HG03342 (cell line): Measurements from ENCODE around the gene GPX1.
"Not testable (repeated sequence)": the region's sequence is repeated elsewhere in the genome, so short reads cannot be mapped to it uniquely, and the experiment has no call there.

ENCODE experiments used
- ATAC-seq: cut with Tn5 transposase; IDR thresholded peaks from one replicate; pipeline ENCODE4 v1.9.1; 2021; ENCODE audit warnings: mild to moderate bottlenecking, moderate library complexity; ENCODE audit not compliant: unreplicated experiment

GPX1 gene

DNA sequence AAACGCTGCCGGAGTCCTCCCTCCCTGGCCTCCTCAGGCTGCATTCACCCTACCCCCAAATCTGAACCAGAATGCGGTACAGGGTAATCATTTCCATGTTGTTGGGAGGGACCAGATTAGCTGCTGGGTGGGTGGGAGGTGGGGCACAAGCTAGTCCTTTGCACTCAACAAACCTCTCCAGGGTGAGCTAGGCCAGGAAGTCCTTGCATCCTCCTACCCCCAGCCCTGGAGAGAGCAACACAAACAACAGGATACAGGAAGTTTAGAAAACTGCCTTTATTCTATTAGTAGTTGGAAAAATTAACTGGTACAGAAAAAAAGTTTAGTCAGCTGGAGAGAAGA, 702 bp upstream of the GPX1 start:
- no peak for ATAC-seq

DNA sequence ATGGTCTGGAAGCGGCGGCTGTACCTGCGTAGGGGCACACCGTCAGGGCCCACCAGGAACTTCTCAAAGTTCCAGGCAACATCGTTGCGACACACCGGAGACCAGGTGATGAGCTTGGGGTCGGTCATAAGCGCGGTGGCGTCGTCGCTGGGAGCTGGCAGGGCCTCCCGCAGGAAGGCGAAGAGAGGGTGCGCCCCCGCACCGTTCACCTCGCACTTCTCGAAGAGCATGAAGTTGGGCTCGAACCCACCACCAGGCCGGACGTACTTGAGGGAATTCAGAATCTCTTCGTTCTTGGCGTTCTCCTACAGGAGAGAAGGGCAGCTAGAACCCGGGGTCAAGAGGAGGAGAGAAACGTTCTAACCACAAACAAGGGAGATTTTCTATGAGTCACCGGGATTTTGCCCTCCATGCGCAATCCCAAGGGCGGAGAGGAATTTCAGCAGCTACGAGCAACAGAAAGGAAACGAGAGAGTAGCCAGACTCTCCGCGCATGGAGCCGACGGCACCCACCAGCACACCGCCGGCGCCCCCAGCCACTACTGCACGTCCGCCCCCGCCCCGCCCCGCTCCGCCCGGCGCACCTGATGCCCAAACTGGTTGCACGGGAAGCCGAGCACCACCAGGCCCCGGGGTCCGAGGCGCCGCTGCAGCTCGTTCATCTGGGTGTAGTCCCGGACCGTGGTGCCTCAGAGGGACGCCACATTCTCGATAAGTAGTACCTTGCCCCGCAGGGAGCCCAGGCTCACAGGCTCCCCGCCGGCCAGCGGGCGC, 523 bp downstream of the GPX1 start:
- peak; percentile 23 for ATAC-seq

DNA sequence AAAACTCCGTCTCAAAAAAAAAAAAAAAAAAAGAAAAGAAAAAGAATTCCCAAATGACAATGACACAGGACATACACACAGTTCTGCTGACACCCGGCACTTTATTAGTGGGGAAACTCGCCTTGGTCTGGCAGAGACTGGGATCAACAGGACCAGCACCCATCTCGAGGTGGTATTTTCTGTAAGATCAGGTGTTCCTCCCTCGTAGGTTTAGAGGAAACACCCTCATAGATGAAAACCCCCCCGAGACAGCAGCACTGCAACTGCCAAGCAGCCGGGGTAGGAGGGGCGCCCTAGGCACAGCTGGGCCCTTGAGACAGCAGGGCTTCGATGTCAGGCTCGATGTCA, 1.1 kb downstream of the GPX1 start:
- not testable (repeated sequence) for ATAC-seq

DNA sequence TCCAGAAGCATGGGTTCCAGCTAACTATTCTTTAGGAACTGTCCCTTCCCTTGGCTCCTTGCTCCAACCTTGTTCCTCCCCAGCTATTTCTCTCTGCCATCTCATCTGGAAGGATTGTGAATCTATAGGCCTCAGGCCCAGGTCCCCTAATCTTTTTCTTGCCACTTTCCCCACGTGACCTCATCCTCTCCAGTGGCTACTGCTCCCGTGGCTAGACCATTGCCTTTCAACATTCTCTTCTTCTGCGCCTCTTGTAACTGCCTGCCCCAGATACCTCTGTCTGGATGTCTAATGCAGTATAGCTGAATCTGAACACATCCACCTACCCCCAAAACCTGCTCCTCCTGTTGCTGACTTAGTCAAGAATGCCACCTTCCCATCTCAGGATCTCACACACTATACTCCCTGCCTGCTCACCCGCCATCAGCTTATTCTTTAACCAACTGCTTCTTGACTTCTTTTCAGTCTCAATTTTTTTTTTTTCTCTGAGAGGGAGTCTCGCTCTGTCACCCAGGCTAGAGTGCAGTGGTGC, 5.2 kb downstream of the GPX1 start:
- no peak for ATAC-seq

DNA sequence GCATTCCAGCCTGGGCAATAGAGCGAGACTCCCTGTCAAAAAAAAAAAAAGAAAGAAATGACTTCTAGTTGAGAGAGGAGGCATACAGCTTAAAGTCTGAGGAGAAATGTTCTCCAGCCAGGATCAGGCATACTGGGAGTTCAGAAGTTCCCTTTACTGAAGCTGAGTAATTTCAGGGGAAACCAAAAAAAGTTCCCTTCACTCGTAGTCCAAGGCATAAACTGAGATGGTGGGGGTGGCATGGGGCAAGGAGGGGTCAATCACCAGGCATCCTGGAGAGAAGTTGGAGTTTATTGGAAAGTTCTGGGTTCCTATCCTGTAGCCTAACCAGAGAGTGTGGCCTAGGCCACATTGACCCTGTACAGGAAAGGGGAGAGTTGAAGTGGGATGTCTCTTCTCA, 5.9 kb downstream of the GPX1 start:
- no peak for ATAC-seq

DNA sequence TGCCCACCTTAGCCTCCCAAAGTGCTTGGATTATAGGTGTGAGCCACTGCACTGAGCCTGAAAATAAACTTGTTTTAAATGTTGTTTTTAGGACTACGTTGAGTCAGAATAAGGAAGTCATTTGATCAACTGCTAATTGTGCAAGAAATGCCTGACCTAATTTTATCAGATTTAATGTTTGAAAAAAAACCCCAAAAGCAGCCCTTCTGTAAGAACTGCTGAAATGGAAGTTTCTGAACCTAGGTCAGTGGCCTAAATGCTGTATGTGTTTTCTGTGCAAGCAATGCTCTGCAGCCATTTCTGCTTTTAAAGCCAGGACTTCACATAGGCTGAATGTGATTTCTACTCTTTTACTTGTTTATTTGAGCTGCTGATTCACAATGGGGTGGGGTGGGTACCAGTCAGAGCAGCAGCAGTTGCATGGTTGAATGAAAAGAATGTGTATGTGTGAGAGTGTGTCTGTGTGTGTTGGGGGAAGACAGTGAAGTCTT, 6.6 kb downstream of the GPX1 start:
- ATAC-seq = no peak

DNA sequence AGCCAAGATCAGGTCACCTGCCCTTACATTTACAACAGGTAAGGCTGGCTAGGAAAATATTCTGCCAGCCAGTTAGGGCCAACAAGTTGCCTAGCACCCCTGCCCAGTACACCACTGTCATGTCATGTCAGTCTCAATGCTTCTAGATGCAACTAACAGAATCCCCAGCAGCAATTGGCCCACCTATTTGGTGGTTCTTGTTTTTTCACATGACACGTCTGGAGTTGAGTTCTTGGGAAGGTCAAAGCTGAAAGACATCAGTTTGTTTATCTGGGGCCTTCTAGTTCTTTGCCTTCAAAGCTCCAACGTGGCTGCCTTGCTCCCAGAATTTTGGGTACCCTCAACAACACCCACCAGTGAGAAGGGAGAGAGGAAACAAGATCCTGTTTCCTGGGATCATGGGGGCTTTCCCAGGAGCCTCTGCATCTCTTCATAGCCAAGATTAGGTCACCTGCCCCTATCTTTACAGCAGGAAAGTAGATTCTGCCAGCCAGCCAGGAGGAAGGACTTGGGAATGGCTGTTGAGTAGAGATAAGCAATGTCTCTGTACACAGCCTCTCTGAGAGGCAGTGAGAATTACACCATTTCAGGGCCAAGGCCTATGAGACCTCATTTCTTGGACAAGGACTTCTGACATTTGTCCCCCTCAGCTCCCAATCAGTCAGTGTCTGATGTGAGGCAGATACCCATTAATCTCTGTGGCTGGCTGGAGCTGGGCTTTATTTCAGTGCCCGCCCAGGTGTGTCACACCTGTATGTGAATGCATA, 8.6 kb downstream of the GPX1 start:
- ATAC-seq = no peak

DNA sequence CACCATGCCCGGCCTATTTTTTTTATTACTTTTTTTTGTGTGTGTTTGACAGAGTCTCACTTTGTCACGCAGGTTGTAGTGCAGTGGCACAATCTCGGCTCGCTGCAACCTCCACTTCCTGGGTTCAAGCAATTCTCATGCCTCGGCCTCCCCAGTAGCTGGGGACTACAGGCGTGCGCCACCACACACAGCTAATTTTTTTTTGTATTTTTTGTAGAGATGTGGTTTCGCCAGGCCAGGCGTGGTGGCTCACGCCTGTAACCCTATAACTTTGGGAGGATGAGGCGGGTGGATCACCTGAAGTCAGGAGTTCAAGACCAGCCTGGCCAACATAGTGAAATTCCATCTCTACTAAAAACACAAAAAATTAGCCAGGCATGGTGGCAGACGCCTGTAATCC, 9.8 kb downstream of the GPX1 start:
- not testable (repeated sequence) for ATAC-seq

DNA sequence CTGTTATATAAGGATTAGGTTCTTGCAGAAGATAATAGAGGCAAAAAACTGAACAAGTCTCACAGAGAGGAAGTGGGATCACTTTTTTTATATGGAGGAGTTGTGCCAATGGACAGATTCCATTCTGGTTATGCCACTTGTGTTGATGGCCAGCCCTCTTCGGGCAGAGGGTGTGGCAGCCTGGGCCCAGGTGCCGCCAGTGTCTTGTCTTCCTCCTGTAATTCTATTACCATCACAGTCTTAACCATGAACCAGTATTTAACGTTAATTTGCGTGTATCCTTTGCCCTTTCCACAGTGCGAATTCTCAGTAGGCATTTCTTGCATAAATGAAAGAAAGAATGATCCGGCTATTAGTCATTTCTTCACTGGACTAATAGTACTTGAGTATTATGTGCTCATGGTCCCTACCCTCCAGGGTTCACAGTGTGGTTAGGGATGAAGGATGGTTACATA, 11.3 kb downstream of the GPX1 start:
- no peak for ATAC-seq

DNA sequence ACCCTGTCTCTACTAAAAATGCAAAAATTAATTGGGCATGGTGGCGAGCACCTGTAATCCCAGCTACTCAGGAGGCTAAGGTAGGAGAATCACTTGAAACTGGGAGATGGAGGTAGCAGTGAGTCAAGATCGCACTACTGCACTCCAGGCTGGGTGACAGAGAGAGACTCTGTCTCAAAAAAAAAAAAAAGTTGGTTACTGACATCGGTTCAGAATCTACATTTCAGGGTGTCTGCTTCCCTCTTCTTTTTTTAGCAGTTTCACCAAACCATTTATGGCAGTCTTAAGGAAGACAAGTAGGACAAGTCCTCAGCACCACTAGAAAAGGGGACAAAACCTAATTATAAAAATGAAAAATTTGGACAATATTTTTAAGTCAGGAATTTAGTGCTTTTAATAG, 15.0 kb downstream of the GPX1 start:
- no peak for ATAC-seq

DNA sequence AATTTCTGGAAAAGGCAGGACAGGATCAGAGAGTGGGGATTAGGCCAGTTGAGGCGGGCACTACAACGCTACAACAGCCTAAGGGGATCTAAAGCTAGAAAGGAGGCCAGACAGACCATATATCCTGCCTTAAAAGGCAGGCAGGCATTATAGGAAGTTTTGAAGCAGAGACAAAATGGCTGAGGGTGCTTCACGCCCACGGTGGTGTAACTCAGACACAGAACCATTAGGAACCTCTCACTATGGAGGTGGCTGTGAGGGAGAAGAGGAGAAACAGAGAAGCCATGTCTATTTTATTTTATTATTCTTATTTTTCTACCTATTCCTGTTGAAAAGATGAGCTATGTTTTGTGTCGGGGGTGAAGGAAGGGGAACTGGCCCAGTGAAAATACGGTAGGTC, 16.2 kb downstream of the GPX1 start:
- ATAC-seq = no peak

DNA sequence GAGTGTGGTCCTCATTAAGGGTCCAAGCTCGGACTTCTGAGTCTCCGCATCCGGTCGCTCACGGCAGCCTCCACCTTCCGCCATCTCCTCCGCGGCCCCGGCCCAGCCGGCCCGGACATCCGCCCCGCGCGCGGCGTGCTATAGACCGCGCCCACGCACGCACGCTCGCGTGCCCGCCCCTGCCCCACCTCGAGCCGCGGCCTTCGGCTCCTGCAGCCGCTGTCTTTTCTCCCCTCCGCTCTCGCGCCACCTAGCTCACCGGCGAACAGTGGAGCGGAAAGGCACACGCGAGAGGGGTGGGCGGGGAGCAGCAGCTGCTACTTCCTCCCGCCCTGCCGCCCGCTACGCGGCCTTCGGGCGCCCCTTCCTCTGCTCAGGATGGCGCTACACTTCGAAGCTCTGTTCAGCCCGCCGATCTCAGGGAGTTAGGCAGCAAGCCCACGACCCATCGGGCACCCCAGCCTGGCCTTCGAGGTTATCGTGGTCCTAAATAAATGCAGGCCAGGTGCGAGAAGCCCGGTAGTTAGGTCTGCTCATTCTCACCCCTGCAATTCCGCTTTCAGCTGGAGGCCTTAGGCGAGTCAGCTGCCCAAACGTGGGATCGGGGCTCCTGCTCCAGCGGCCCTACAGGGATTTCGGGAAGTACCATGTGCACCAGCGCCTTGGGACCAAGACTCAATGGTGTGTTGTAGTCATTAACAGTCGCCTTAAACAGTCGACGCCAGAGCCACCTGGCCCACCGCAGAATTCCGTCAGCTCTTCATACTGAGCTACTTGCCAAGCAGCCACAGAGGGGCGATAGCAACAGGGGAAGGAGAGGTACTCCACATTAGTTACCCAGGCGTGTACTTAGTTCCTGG, 18.0 kb downstream of the GPX1 start, which contains the start of gene USP4:
USP4 (minus strand) TSS at position 113 of the 860 bp plus-strand sequence; CDS start at position 84, 29 bp downstream.
- ATAC-seq = peak; percentile 71

DNA sequence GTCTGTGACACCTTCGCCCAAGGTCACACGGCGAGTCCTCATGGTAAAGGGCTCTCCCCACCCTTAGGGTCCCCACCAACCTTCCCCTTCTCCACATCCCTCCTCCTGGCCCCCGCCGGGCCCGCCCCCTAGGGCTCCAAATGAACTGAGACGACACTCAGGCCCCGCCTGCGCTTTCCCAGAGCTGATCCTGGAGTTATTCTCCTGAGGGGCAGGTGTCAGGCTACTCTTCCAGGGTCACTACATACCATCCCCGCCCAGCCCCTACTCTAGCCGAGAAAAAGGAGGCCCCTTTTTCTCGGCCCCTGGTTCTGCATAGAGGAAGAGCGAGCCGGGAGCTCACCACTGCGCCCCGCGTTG, 18.6 kb downstream of the GPX1 start:
- peak; percentile 13 for ATAC-seq

DNA sequence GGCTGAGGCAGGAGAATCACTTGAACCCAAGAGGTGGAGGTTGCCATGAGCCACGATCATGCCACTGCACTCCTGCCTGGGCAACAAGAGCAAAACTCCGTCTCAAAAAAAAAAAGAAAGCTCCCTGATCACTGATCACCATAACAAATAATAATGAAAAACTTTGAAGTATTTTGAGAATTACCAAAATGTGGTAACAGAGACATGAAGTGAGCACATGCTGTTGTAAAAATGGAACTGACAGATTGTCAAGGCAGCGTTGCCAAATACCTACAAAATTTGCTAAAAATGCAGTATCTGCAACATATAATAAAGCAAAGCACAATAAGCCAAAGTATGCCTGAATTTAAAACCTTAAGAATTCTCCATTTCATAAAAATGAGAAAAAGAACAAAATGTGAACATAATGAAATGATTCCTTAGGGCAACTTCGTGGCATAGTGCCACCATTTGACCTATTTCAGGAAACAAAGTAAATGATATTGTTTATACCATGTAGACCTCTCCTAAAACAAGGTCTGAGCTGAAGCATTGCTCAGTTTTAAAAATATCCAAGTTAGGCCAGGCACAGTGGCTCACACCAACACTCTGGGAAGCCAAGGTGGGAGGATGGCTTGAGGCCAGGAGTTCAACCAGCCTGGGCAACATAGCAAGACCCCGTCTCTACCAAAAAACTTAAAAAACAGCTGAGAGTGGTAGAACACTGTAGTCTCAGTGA, 24.1 kb downstream of the GPX1 start:
- no peak for ATAC-seq

DNA sequence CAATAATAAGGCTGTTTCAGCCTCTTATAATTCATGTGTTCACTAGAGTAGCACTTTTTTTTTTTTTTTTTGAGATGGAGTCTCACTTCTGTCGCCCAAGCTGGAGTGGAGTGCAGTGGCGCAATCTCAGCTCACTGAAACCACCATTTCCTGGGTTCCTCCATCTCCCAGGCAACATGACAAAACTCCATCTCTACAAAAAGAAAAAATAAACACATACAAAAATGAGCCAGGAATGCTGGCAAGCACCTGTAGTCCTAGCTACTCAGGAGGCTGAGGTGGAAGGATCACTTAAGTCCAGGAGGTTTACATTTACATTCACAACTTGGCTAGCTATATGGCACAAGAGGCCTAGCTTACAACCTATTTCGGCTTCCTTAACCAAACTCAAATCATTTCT, 25.1 kb downstream of the GPX1 start:
- ATAC-seq = no peak

DNA sequence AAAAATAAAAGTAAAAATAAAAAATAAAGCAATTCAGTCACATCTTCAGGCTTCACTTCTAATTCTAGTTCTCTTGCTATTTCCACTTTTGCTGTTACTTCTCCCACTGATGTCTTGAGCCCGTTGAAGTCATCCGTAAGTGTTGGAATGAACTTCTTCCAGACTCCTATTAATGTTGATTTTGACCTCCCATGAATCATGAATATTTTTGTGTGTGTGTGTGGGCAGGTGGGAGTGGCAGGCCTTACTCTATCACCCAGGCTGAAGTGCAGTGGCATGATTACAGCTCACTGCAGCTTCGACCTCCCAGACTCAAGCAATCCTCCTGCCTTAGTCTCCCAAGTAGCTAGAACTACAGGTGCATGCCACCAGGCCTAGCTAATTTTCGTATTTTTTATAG, 29.0 kb downstream of the GPX1 start:
- ATAC-seq = no peak

DNA sequence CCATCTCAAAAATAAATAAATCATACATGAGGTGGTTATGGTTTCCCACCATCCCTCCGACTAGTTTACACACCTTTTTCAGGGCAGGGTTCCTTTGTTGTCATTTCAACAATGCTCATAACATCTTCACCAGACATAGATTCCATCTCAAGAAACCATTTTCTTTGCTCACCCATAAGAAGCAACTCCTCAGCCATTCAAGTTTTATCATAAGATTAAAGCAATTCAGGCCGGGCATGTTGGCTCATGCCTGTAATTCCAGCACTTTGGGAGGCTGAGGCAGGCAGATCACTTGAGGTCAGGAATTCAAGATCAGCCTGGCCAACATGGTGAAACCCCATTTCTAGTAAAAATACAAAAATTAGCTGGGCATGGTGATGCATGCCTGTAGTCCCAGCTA, 29.8 kb downstream of the GPX1 start:
- not testable (repeated sequence) for ATAC-seq

DNA sequence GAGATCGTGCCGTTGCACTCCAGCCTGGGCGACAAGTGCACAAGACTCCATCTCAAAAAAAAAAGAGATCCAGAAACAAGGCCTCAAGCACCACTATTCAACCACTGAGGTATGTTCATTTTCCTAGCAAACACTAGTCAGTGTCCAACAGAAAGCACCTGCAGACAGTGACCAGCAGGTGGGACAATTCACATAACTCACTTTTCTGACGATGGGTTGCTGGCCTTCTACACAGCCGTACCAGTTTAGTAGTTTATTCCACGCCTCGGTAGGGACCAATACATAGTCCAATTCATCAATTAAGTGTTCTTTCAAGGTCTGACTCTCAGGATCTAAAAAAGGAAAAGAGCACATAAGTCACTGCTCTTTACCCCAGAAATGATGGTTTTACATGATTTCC, 30.7 kb downstream of the GPX1 start:
- ATAC-seq = no peak

DNA sequence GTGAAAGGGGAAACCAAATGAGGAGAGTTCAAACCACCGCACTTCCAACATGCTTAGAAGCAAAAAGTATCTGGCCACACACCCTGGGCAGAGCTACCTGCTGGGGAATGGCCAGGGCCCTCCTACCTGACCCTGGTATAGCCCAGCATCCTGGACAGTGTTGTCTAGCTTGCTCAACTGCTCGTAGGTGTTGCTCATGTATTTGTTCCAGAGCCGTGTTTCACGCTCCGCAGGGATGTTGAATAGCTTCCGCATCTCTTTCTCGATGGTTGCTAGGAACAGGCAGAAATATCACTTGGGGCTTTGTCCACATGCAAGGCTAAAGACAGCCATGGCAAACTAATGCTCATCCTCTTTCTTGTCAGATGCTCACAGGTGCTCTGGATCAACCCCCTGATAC, 33.4 kb downstream of the GPX1 start:
- no peak for ATAC-seq

DNA sequence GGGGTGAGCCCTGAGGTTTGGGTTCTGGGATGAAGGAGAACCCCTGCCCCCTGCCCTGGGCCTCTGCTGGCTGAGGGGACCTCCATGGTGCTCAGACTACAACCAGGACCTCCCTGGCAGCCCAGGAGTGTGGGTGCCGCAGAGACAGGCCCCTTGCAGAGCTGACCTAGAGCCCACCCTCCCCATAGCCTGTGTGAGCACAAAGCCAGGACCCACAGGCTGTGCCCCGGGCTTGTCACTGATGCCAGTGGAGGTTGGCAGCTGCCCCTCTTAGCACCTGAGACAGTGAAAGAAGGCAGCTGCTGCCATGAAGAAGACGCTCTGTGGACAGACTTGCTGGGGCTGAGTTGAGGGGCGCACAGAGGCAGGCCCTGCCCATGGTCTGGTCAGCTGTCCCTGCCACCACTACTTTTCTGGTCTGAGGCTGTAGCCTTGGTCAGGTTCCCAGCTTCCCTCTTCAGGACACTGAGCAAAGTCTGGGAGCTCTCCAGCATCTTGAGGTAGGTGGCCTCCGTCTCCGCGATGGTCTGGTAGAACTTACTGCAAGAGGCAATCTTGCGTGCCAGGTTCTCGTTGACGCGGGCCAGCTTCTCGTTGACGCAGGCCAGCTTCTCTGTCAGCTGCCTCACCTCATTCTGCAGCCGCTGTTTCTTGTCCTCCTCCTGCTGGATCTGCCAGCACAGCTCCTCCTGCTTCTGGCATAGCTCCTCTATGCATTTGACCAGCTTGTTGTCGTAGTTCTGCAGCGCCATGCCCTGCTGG, 41.3 kb downstream of the GPX1 start:
- no peak for ATAC-seq
